ENCODE data around the gene EXT2. TPM values are rescaled to one million over a fixed set of nuclear protein-coding genes. Genes with fewer than 3 reads are reported as not detected.

Gene EXT2
- total and polyA plus RNA-seq, 3 donors from 2014 or later, result 47.5 to 71.2 (median 60.9) TPM

DNA sequence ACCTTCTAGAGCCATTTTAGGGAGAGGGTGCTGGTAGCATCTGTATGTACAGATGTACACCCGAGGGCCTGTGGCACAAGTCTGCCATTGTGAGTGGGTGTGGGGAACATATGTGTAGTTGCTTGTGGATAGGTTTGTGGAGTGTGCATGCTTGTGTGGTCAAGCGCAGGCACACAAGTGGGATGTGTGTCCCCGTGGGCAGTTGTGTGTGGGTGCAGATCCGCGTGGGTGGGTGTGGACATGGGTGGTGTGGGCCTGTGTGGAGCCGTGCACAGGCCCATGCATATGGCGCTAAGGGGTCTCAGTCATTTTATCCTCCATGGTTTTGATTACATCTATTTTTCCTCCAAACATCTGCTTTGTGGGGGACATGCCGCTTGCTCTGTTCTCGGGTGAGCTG, 185.7 kb downstream of the EXT2 start:
- Histone ChIP-seq H3K4me3 (no peak overlapping the region), H3K27ac (no peak overlapping the region), H3K36me3 (ENCODE audit: low read depth, missing control alignments) (no peaks in the 10 kb centered on the region), H3K9me3 (no peaks in the 10 kb centered on the region), H3K27me3 (no peaks in the 10 kb centered on the region), H3K4me1 (no peaks in the 10 kb centered on the region)
- no peak for TF ChIP-seq POLR2A (IDR thresholded peaks at IDR 0.05)
- TF ChIP-seq, protein P1, sequence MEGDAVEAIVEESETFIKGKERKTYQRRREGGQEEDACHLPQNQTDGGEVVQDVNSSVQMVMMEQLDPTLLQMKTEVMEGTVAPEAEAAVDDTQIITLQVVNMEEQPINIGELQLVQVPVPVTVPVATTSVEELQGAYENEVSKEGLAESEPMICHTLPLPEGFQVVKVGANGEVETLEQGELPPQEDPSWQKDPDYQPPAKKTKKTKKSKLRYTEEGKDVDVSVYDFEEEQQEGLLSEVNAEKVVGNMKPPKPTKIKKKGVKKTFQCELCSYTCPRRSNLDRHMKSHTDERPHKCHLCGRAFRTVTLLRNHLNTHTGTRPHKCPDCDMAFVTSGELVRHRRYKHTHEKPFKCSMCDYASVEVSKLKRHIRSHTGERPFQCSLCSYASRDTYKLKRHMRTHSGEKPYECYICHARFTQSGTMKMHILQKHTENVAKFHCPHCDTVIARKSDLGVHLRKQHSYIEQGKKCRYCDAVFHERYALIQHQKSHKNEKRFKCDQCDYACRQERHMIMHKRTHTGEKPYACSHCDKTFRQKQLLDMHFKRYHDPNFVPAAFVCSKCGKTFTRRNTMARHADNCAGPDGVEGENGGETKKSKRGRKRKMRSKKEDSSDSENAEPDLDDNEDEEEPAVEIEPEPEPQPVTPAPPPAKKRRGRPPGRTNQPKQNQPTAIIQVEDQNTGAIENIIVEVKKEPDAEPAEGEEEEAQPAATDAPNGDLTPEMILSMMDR (IDR thresholded peaks at IDR 0.05), result no peak
- 94 to 98% methylated on average over 9 of the region's 9 CpGs for WGBS, 2 donors
- intact Hi-C loops (cut with DNase I; ENCODE audit: low total_unique reads), result no loop called here
- no peak for DNase-seq

DNA sequence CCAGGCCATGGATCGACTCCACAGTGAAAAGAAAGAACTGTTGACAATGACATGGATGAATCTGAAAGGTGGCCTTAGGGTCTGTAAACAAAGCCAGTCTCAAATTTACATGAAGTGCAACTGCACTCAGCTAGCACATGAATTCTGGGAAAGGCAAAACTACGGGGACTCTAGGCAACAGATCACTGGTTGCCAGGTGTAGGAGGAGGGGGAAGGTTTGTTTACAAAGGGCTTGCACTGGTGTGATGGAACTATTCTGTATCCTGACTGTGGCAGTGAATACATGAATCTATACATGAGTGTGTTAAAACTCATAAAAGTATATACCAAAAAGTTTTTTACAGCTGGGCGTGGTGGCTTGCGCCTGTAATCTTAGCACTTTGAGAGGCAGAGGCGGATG, 187.1 kb downstream of the EXT2 start:
- DNase-seq, result no peak
- TF ChIP-seq, protein P1 (IDR thresholded peaks at IDR 0.05), result no peak
- TF ChIP-seq POLR2A (IDR thresholded peaks at IDR 0.05), result no peak
- no peaks in the 10 kb centered on the region for H3K27me3 ChIP-seq
- no peaks in the 10 kb centered on the region for H3K36me3 ChIP-seq (ENCODE audit: low read depth, missing control alignments)
- no peak overlapping the region for H3K4me3 ChIP-seq
- H3K27ac ChIP-seq, result no peak overlapping the region
- intact Hi-C loops (cut with DNase I; ENCODE audit: low total_unique reads), result no loop called here
- WGBS, 2 donors, result 92 to 93% methylated on average over 5 of the region's 5 CpGs
- no peaks in the 10 kb centered on the region for H3K9me3 ChIP-seq
- H3K4me1 ChIP-seq, result no peaks in the 10 kb centered on the region

DNA sequence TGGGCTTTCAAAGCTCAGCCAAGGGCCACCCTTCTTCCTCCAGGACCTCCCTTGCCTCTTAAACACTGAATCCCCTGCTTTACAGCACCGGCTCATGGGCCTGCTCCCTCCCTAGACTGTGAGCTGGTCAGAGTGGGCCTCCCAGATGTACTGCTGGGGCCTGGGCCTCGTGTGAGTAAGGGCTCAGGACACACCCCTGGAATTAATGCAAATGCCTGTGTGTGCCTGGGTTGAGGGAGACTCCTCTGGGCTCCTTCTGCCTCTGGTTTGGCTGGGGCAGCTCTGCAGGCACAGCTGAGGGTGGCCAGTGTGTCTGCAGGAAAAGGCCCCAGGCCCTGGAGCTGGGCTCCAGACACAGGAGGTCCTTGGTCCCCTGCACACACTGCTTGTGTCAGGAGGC, 190.3 kb downstream of the EXT2 start:
- intact Hi-C loops (cut with DNase I; ENCODE audit: low total_unique reads), result loop anchor here (5.0 kb wide), 1 partner anchor 252 kb away; no protein-coding TSS in a partner anchor
- DNase-seq, result no peak
- Histone ChIP-seq H3K36me3 (ENCODE audit: low read depth, missing control alignments) (no peaks in the 10 kb centered on the region), H3K27ac (no peak overlapping the region), H3K9me3 (no peaks in the 10 kb centered on the region), H3K4me3 (no peak overlapping the region), H3K27me3 (no peaks in the 10 kb centered on the region), H3K4me1 (peaks cover 12% of the 10 kb centered on the region)
- TF ChIP-seq POLR2A (IDR thresholded peaks at IDR 0.05), result no peak
- TF ChIP-seq, protein P1 (IDR thresholded peaks at IDR 0.05), result no peak
- 64 to 67% methylated on average over 1 to 2 of the region's 2 CpGs for WGBS, 2 donors

DNA sequence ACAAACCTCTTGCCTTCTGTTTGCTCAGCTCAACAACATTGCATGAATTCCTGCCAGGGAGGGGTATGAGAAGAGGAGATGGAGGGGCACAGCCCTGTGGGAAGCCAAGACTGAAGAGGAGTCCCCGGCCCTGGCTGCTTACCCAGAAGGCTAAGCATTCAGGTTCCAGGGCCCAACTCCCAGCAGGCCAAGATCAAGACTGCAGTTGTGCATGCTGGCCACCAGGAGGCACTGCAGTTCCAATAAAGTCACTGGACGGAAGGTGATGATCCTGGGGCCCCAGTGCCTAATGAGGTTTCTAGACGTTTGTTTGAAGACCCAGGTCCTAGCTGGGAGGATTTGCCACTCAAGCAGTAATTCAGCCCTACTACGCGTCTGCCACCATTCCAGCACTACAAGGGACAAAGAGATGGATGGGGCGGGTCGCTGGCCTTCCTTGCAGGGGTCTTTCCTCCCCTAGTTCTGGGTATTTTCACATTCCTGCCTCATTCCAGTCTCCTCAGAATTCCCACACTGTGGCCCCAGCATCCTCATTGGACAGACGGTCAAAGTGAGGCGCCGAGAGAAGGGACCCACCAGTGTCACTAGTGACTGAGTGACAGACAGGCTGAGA, 190.9 kb downstream of the EXT2 start:
- Histone ChIP-seq H3K27ac (no peak overlapping the region), H3K27me3 (no peaks in the 10 kb centered on the region), H3K4me3 (no peak overlapping the region), H3K36me3 (ENCODE audit: low read depth, missing control alignments) (no peaks in the 10 kb centered on the region), H3K9me3 (no peaks in the 10 kb centered on the region), H3K4me1 (peaks cover 12% of the 10 kb centered on the region)
- peak; percentile 73 for DNase-seq
- no peak for TF ChIP-seq POLR2A (IDR thresholded peaks at IDR 0.05)
- TF ChIP-seq, protein P1 (IDR thresholded peaks at IDR 0.05), result peak; percentile 87 to 93 (median 92)
- WGBS, 2 donors, result 68 to 75% methylated on average over 10 of the region's 10 CpGs
- intact Hi-C loops (cut with DNase I; ENCODE audit: low total_unique reads), result loop anchor here (5.0 kb wide), 1 partner anchor 251 kb away; no protein-coding TSS in a partner anchor

DNA sequence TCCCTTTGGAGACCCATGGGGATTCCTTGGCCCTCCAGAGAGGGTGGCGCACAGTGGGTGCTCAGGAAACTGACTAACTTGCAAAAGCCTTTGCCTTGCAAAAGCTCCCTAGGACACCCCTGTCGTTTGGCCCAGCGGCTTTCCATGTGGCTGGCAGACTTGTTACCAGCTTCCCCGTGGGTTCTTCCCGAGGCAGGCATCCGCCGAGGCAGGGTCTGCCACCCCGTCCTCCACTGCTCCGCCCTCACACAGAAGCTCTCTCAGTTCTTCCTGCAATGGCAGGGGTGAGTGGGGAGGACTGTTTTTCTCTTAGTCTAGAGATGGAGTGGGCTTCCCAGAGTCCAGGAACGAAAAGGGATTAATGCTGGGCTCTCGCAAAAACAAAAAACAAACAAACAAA, 191.4 kb downstream of the EXT2 start:
- peaks cover 12% of the 10 kb centered on the region for H3K4me1 ChIP-seq
- H3K4me3 ChIP-seq, result no peak overlapping the region
- H3K36me3 ChIP-seq (ENCODE audit: low read depth, missing control alignments), result no peaks in the 10 kb centered on the region
- TF ChIP-seq, protein P1 (IDR thresholded peaks at IDR 0.05), result no peak
- WGBS, 2 donors, result 94 to 95% methylated on average over 10 to 11 of the region's 11 CpGs
- no peaks in the 10 kb centered on the region for H3K9me3 ChIP-seq
- H3K27ac ChIP-seq, result no peak overlapping the region
- DNase-seq, result no peak
- no peaks in the 10 kb centered on the region for H3K27me3 ChIP-seq
- intact Hi-C loops (cut with DNase I; ENCODE audit: low total_unique reads), result loop anchor here (5.0 kb wide), 1 partner anchor 250 kb away; no protein-coding TSS in a partner anchor

Data from testis (tissue), 3 donors.